ENCODE data around the gene NELFCD.

- no peak for TF ChIP-seq CTCF (IDR thresholded peaks at IDR 0.05 in 2 of 3, conservative IDR thresholded peaks at IDR 0.05 in 1 of 3; ENCODE audit: borderline replicate concordance in 1 of 3, insufficient read depth in 1 of 3, low read depth in 2 of 3, low read length in 2 of 3)
- TF ChIP-seq POLR2AphosphoS5 (IDR thresholded peaks at IDR 0.05; ENCODE audit: low read depth, low read length) = no peak
- no peak for TF ChIP-seq RAD21 (IDR thresholded peaks at IDR 0.05; ENCODE audit: low read depth)
- no peak for TF ChIP-seq POLR2A (IDR thresholded peaks at IDR 0.05; ENCODE audit: borderline replicate concordance, extremely low read depth, insufficient read depth, insufficient read length)
- no peak for TF ChIP-seq MAX (IDR thresholded peaks at IDR 0.05)
- no peak for TF ChIP-seq EGR1 (IDR thresholded peaks at IDR 0.05; ENCODE audit: low read depth)
- no peak for TF ChIP-seq EZH2 (IDR thresholded peaks at IDR 0.05)
Measured at GRCh38 chr20:59022754-59023153, 41.7 kb downstream of the NELFCD start.
